ENCODE measurements around the gene SDF4.

DNA sequence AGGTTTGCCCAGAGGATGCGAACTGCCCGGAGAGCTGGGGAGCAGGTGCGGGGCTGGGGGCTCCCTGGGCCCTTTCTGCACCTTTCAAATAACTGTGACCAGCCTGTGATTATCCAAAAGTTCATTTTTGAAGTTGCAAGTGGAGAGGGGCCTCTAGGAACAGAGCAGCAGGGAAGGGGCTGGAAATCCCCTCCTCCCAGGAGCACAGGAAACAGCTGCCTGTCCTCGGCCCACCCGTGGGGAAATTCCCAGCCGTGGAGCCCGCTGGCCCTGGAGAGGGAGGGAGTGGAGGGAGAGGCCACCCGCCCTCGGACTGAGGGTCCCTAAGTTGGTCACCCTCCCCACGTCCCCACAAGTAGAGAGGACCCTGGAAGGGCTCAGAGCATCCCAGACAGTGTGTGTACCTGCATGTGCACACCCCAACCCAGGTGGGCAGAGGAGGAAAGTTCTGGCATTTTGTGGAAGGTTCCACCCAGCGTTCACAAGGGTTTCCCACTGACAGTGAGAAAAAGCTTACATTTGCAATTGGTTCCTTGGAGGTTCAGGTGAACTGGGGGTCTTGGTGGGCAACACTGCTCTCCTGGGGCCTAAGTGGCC is 16.6 kb downstream of the SDF4 start:
- TF ChIP-seq, protein P1, sequence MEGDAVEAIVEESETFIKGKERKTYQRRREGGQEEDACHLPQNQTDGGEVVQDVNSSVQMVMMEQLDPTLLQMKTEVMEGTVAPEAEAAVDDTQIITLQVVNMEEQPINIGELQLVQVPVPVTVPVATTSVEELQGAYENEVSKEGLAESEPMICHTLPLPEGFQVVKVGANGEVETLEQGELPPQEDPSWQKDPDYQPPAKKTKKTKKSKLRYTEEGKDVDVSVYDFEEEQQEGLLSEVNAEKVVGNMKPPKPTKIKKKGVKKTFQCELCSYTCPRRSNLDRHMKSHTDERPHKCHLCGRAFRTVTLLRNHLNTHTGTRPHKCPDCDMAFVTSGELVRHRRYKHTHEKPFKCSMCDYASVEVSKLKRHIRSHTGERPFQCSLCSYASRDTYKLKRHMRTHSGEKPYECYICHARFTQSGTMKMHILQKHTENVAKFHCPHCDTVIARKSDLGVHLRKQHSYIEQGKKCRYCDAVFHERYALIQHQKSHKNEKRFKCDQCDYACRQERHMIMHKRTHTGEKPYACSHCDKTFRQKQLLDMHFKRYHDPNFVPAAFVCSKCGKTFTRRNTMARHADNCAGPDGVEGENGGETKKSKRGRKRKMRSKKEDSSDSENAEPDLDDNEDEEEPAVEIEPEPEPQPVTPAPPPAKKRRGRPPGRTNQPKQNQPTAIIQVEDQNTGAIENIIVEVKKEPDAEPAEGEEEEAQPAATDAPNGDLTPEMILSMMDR (IDR thresholded peaks at IDR 0.05) = no peak
- TF ChIP-seq ZFX (IDR thresholded peaks at IDR 0.05; ENCODE audit: borderline replicate concordance) = no peak

All from 22Rv1 (cell line).